ENCODE data around the gene SMTNL2. TPM values are rescaled to one million over a fixed set of nuclear protein-coding genes. Genes with fewer than 3 reads are reported as not detected.
"Not testable (repeated sequence)": the region's sequence is repeated elsewhere in the genome, so short reads cannot be mapped to it uniquely, and the experiment has no call there.

Gene SMTNL2
- polyA plus RNA-seq, 6 donors from 2014 or later, result not detected

DNA sequence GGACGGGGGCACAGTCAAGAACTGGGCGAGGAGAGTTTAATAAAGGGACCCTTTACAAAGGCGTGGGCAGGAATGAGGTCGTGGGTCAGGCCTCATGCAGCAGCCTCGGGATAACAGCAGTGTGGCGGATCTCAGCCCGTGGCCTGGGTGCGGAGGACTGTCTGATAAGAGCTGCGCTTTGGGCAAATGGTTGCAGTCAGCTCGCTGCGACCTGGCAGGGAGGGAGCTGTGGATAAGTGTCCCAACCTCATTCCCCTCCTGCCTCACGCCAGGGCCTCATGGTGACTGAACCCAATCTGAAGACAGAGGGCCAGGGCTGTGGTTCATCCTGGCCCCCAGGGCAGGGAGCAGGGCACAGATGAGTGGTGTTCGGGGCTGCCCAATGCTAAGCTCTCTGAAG lies 13.6 kb downstream of the SMTNL2 start:
- H3K36me3 Mint-ChIP-seq, result no peaks in the 10 kb centered on the region
- peaks cover 4 to 6% (median 6%) of the 10 kb centered on the region in 3 donors for H3K4me1 Mint-ChIP-seq
- H3K9me3 Mint-ChIP-seq, result no peaks in the 10 kb centered on the region
- H3K27me3 Mint-ChIP-seq, result peaks cover under 1 to 45% (median 39%) of the 10 kb centered on the region in 3 donors
- DNase-seq, result no peak
- H3K27ac Mint-ChIP-seq, result no peak overlapping the region
- H3K4me3 Mint-ChIP-seq, result no peak overlapping the region
- no peak for ATAC-seq (ENCODE audit: low read depth in 2 of 2)

DNA sequence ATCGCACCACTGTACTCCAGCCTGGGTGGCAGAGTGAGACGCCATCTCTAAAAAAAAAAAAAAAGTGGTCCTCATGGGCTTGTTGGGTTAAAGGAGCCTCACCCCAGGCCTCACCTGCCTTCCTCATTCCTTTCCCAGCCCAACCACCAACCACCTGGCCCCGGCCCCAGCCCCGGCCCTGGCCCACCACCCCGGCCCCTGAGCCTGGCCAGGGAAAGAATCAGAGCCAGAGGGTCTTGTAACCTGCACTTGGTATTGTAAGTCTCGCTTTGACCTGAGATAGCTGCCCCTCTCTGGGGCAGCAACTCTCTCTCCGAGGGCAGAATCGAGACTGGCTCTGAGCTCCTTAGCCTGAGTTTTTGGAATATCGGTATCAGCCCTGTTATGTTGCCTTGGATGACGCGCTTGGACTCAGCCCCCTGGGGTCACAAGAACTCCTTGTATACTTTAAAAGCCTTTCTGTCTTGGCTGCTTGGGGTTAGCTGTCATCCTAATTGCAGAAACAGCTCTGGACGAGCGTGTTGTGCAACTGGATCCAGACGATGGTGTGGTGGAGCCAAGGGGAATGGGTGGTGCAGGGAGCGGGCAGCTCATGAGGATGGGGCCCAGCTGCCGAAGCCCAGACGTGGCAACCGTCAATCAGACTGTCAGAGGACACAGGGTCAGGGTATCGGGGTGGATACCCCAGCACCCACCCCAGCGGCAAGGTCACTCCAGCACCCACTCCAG lies 14.6 kb downstream of the SMTNL2 start:
- DNase-seq (no peak), ATAC-seq (ENCODE audit: low read depth in 2 of 2) (no peak)
- Mint-ChIP-seq H3K4me3 (no peak overlapping the region), H3K9me3 (no peaks in the 10 kb centered on the region), H3K36me3 (no peaks in the 10 kb centered on the region), H3K4me1 (peaks cover 4 to 6% (median 6%) of the 10 kb centered on the region in 3 donors), H3K27me3 (peaks cover 4 to 39% (median 34%) of the 10 kb centered on the region in 3 donors), H3K27ac (peak overlapping the region in 1 of 6 donors; percentile 60)

DNA sequence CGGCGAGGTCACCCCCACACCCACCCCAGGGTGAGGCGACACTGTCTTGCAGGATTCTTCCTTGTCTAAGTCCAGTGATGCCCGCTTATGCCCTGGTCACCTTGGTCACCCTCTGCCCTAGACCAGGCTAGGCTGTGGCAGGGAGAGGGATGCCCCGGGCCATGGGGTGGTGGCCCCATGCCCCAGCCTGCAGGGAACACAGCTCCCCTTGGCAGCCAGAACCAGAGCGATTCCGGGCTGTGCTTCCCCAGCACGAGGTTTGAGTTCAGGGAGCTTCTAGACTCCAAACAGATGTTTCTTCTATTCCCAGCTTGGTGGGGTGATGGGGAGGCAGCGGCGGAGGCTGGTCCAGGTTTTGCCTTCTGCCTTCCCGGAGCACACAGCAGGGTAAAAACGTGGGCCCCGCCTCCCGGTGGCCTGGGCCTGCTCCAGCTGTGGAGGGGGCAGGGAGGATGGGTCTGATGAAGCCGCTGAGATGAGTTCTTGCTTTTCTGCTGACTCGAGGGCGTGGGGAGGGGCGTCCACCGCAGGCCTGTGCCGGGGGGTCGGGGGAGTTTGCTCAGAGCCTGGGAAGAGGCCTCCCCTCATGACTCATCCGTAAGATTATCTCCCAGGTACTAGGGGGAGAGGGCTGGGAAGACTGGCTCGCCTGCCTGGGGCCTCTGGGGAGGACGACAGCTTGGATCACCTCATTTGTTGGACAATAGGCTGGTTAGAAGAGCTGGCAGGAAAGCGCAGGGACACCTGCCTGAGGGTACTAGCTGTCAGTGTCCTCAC lies 15.4 kb downstream of the SMTNL2 start:
- H3K4me3 Mint-ChIP-seq, result no peak overlapping the region
- peaks cover 4 to 7% (median 6%) of the 10 kb centered on the region in 3 donors for H3K4me1 Mint-ChIP-seq
- no peaks in the 10 kb centered on the region for H3K9me3 Mint-ChIP-seq
- no peaks in the 10 kb centered on the region for H3K36me3 Mint-ChIP-seq
- ATAC-seq (ENCODE audit: low read depth in 2 of 2) (no peak), DNase-seq (no peak)
- H3K27ac Mint-ChIP-seq, result no peak overlapping the region
- peaks cover 4 to 43% (median 33%) of the 10 kb centered on the region in 3 donors for H3K27me3 Mint-ChIP-seq

DNA sequence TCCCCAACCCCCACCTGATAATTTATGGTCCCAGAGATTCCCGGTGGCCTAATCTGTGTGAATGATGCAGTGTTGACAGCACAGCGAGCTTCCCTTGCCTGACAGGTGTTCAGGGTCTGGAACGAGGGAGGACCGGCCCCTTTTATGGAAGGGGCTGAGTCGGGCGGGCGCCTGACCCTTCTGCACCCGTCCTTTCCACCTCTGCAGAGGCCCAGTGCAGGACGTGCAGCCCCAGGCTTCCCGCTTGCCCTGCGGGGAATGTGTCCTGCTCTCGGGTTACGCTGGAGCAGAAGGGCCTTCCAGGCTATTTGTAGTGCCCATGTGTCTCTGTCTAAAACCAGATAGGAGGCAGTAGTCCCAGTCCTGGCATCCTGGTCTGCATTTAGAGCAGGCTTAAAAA lies 16.2 kb downstream of the SMTNL2 start:
- no peak overlapping the region for H3K27ac Mint-ChIP-seq
- H3K4me1 Mint-ChIP-seq, result peaks cover 0 to 2% (median 0%) of the 10 kb centered on the region in 3 donors
- ATAC-seq (ENCODE audit: low read depth in 2 of 2), result no peak
- peaks cover 4 to 37% (median 26%) of the 10 kb centered on the region in 3 donors for H3K27me3 Mint-ChIP-seq
- no peak overlapping the region for H3K4me3 Mint-ChIP-seq
- DNase-seq, result no peak
- no peaks in the 10 kb centered on the region for H3K9me3 Mint-ChIP-seq
- no peaks in the 10 kb centered on the region for H3K36me3 Mint-ChIP-seq

DNA sequence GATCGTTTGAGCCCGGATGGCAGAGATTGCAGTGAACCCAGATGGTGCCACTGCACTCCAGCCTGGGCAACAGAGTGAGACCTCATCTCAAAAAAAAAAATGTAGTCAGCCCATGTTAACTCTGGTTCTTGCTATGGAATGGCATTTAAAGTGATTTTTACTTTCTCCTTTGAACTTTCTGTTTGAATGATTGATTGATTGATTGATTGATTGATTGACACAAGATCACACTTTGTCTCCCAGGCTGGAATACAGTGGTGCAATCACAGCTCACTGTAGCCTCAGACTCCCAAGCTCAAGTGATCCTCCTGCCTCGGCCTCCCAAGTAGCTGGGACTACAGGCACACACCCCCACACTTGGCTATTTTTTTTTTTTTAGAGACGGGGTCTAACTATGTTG lies 17.0 kb downstream of the SMTNL2 start:
- DNase-seq (no peak), ATAC-seq (ENCODE audit: low read depth in 2 of 2) (no peak)
- H3K4me1 Mint-ChIP-seq, result peaks cover 0 to 2% (median 0%) of the 10 kb centered on the region in 3 donors
- H3K27me3 Mint-ChIP-seq, result peaks cover 4 to 38% (median 26%) of the 10 kb centered on the region in 3 donors
- H3K36me3 Mint-ChIP-seq, result no peaks in the 10 kb centered on the region
- H3K4me3 Mint-ChIP-seq, result no peak overlapping the region
- H3K9me3 Mint-ChIP-seq, result no peaks in the 10 kb centered on the region
- no peak overlapping the region for H3K27ac Mint-ChIP-seq

DNA sequence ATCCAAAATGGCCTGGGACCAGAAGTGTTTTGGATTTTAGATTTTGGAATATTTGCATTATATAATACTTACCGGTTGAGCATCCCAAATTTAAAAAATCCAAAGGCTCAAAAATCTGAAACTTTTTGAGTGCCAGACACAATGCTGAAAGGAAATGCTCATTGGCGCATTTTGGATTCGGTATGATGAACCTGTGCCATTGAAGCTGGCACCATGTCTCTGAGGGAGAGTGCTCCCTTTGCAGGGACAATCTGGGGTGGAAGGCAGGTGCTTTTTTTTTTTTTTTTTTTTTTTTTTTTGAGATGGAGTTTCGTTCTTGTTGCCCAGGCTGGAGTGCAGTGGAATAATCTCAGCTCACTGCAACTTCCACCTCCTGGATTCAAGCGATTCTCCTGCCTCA lies 17.7 kb downstream of the SMTNL2 start:
- H3K9me3 Mint-ChIP-seq, result no peaks in the 10 kb centered on the region
- no peak overlapping the region for H3K4me3 Mint-ChIP-seq
- H3K36me3 Mint-ChIP-seq, result no peaks in the 10 kb centered on the region
- H3K4me1 Mint-ChIP-seq, result peaks cover 0 to 2% (median 0%) of the 10 kb centered on the region in 3 donors
- no peak overlapping the region for H3K27ac Mint-ChIP-seq
- no peak for DNase-seq
- no peak for ATAC-seq (ENCODE audit: low read depth in 2 of 2)
- H3K27me3 Mint-ChIP-seq, result peaks cover 4 to 35% (median 24%) of the 10 kb centered on the region in 3 donors

DNA sequence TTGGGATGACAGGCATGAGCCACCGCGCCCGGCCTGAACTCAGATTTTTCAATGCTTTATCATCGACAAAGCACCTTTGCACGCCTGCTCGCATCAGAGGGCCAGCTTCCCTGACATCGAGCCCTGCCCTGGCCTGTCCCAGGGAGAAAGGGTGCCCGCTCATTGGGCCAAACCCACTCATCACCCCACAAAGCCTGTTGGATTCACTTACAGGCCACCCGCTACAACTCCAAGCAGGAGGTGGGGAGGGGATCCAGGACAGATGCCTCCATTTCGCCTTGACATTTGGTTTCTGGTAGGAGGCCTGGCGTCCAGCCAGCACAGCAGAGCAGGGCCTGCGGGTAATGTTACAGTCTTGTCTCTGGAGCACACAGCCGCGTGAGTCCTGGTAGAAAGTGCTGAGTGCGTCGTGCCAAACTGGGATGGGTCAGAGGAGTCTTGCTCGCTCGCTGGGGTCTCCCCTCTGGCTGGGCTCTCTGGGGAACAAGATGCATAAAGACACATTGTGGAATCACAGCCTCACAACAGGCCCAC lies 19.8 kb downstream of the SMTNL2 start:
- H3K9me3 Mint-ChIP-seq, result no peaks in the 10 kb centered on the region
- H3K4me3 Mint-ChIP-seq, result no peak overlapping the region
- DNase-seq (no peak), ATAC-seq (ENCODE audit: low read depth in 2 of 2) (no peak)
- no peak overlapping the region for H3K27ac Mint-ChIP-seq
- H3K27me3 Mint-ChIP-seq, result peaks cover 12 to 38% (median 21%) of the 10 kb centered on the region in 3 donors
- H3K36me3 Mint-ChIP-seq, result no peaks in the 10 kb centered on the region
- peaks cover 0 to 8% (median 0%) of the 10 kb centered on the region in 3 donors for H3K4me1 Mint-ChIP-seq

DNA sequence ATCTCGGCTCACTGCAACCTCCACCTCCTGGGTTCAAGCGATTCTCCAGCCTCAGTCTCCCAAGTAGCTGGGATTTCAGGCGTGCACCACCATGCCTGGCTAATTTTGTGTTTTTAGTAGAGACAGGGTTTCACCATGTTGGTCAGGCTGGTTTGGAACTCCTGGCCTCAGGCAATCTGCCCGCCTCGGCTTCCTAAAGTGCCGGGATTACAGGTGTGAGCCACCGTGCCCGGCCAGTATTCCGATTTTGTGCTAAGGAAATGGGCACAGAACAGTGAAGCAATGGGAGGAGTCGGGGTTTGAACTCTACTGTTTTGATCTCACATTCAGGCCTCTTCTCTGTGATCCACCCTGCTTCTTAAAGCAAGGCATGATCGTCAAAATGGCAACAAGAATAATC lies 20.4 kb downstream of the SMTNL2 start:
- not testable (repeated sequence) for DNase-seq, H3K36me3 Mint-ChIP-seq

DNA sequence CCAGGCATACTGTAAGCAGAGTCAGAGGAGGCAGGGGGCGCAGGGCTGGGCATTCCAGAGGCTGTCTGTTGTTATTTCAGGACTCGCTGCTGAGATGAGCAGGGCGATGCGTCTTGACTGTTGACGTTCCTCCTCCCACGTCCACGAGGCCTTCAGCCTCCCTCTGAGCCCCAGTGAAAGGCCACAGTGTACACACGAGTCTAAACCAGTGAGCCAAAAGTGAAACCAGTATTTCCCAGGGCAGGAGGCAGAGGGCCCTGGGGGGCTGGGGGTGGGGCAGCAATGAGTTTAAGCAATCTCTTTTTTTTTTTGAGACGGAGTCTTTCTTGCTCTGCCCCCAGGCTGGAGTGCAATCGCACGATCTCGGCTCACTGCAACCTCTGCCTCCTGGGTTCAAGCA lies 21.5 kb downstream of the SMTNL2 start:
- Mint-ChIP-seq H3K4me1 (peaks cover 0 to 8% (median 0%) of the 10 kb centered on the region in 3 donors), H3K9me3 (no peaks in the 10 kb centered on the region), H3K4me3 (no peak overlapping the region), H3K27ac (no peak overlapping the region), H3K27me3 (peaks cover 20 to 31% (median 23%) of the 10 kb centered on the region in 3 donors), H3K36me3 (no peaks in the 10 kb centered on the region)
- DNase-seq (no peak), ATAC-seq (ENCODE audit: low read depth in 2 of 2) (no peak)

More for the DNA sequence above, 20.4 kb downstream of the SMTNL2 start:
- ATAC-seq (ENCODE audit: low read depth in 2 of 2); H3K9me3 Mint-ChIP-seq; H3K4me1 Mint-ChIP-seq; H3K27ac Mint-ChIP-seq; H3K4me3 Mint-ChIP-seq: not testable (repeated sequence)
- H3K27me3 Mint-ChIP-seq, result peaks cover 16 to 37% (median 19%) of the 10 kb centered on the region in 3 donors

DNA sequence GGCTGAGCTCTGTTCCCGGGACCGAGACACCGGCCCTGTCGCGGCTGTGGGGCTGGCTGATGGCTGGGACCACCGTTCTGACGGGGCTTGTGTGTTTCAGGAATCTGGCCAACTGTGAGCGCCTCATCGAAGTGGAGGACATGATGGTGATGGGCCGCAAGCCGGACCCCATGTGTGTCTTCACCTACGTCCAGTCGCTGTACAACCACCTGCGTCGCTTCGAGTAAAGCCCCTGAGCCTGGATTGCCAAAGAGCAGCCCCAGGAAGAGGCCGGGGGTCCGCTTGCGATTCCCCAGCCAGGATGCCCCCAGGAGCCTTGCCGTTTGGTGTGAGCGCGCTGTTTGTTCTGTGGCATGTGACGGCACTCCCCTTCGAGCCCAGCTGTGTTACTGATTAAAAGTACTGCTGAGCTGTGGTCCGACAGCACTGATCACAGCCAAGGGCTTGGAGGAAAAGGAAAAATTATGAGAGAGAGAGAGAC lies 23.0 kb downstream of the SMTNL2 start:
- Mint-ChIP-seq H3K4me1 (peaks cover 0 to 8% (median 0%) of the 10 kb centered on the region in 3 donors), H3K9me3 (no peaks in the 10 kb centered on the region), H3K4me3 (no peak overlapping the region), H3K27ac (no peak overlapping the region), H3K36me3 (no peaks in the 10 kb centered on the region), H3K27me3 (peaks cover 27 to 31% (median 28%) of the 10 kb centered on the region in 3 donors)
- DNase-seq (no peak), ATAC-seq (ENCODE audit: low read depth in 2 of 2) (no peak)

DNA sequence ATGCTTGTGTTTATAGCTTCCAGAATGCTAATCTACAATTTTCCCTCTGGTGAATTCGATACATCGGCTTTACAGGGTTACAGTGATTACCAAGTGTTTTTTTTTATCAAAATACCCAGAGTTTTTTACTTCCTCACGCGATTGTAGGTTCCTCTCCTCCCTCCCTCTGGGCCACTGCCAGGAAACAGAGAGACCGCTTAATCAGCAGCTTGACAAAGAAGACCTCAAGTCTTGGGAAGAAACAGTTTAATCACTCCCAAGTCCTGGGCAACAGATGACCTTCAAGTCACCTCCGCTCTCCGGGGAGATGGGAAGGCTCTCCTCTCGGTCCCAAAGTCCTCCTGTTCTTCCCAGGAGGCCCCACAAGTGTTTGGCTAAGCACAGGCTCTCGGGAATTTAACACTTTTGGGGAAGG lies 23.5 kb downstream of the SMTNL2 start:
- Mint-ChIP-seq H3K4me1 (peaks cover 0 to 8% (median 0%) of the 10 kb centered on the region in 3 donors), H3K4me3 (no peak overlapping the region), H3K9me3 (no peaks in the 10 kb centered on the region), H3K36me3 (no peaks in the 10 kb centered on the region), H3K27me3 (peaks cover 27 to 31% (median 28%) of the 10 kb centered on the region in 3 donors), H3K27ac (no peak overlapping the region)
- DNase-seq (no peak), ATAC-seq (ENCODE audit: low read depth in 2 of 2) (no peak)

DNA sequence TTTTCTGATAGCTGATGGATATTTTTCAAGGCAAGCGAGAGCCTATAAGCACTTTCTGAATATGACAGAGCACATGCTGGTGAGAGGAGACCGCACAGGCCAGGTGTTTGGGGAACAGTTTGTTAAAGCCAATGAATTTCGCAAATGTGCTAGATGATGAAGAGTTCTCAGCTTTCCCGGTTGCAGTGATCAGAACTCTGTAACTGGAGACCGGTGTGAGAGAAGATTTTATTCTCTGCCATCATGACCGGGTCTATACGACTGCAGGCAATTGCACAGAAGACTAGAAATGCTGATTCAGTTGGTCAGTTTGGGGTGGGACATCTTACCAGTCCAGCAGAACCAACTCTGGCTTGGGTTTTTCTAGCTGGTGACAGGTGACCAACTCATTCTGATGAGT lies 25.4 kb downstream of the SMTNL2 start:
- Mint-ChIP-seq H3K27ac (no peak overlapping the region), H3K4me3 (no peak overlapping the region), H3K36me3 (no peaks in the 10 kb centered on the region), H3K4me1 (peaks cover 0 to 6% (median 0%) of the 10 kb centered on the region in 3 donors), H3K9me3 (no peaks in the 10 kb centered on the region), H3K27me3 (peaks cover 23 to 28% (median 26%) of the 10 kb centered on the region in 3 donors)
- no peak for DNase-seq
- ATAC-seq (ENCODE audit: low read depth in 2 of 2), result no peak

DNA sequence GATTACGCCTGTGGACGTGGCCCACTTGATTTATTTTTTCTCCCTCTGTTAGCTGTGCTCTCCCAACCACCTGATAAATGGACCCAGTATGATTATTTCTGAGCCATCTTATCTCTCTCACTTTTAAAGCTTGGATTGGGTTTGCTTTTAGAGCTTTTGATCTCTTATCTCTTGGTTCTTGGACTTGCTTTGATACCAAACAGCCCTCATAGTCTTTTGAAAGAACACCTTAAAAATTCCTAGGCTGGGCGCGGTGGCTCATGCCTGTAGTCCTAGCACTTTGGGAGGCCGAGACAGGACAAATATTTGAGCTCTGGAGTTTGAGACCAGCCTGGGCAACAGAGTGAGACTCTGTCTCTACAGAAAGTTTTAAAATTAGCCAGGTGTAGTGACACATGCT lies 25.8 kb downstream of the SMTNL2 start:
- peak overlapping the region in 1 of 8 donors; percentile 66 for H3K4me3 Mint-ChIP-seq
- ATAC-seq (ENCODE audit: low read depth in 2 of 2) (no peak), DNase-seq (no peak)

More for the DNA sequence above, 25.8 kb downstream of the SMTNL2 start:
- Mint-ChIP-seq H3K27me3 (peaks cover 23 to 28% (median 26%) of the 10 kb centered on the region in 3 donors), H3K27ac (no peak overlapping the region), H3K4me1 (peaks cover 0 to 6% (median 0%) of the 10 kb centered on the region in 3 donors), H3K36me3 (no peaks in the 10 kb centered on the region), H3K9me3 (no peaks in the 10 kb centered on the region)

All from naive B cell (primary cell).